Measurements from ENCODE around the gene APC. TPM values are rescaled to one million over a fixed set of nuclear protein-coding genes. Genes with fewer than 3 reads are reported as not detected.

APC gene
- total and polyA plus RNA-seq, 2 of the 8 experiments (the other 6 are each of a cell fraction or from before 2014, with no cell fraction given): 6.8 to 41.9 TPM

DNA sequence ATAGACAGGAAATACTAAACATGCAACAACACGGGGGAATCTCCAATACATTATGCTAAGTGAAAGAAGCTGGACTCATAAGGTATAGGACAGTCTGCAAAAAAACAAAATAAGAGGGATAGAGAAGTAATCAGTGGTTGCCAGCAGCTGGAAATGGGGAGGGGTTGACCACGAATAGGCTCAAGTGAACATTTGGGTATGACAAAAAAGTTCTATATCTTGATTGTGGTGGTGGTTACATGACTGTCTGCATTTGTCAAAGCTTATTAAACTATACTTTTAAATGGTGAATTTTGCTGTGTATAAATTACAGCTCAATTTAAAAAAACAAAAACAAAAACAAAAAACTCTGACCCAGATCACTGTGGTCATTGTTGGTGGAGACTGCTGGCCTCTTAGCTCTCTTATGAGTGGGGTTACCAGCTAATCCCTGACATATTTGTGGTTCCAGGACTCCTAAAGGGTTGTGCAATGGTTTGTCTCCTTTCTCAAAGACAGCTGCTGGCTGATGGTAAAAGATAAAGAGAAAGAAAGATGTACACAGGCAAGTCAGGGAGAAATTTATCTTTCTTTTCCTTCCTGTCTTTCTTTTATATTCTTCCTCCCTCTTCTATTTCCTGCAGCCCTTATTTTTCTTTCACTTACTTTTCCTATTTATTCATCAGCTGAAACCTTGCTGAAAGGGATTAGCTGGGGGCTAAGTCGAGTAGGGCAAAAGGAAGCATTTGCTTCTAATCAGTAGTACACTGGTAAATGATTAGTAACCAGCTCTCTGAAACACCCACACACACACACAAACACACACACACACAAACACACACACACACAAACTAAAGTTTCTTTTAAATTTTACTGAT, 42.6 kb upstream of the APC start:
- Histone ChIP-seq H4K91ac (replicated peaks; ENCODE audit: insufficient read length, low read length) (no peak overlapping the region), H3K79me2 (ENCODE audit: control insufficient read depth in 1 of 2, insufficient read depth in 2 of 2, low read length in 2 of 2) (no peaks in the 10 kb centered on the region), H3K9ac (replicated peaks in 1 of 4; ENCODE audit: extremely low read depth in 1 of 4, low read depth in 3 of 4, low read length in 3 of 4) (no peak overlapping the region), H3K23ac (ENCODE audit: insufficient read length) (no peak overlapping the region), H3K27ac (ENCODE audit: low read depth, low read length) (no peak overlapping the region), H2BK15ac (ENCODE audit: low read length) (no peak overlapping the region), H3K79me1 (ENCODE audit: low read depth, low read length) (no peaks in the 10 kb centered on the region), H3K23me2 (ENCODE audit: low read depth, low read length) (no peaks in the 10 kb centered on the region; the same call in 1 of the 2 replicates), H4K8ac (ENCODE audit: extremely low read depth, insufficient read depth, low read length) (no peak overlapping the region), H3K36me3 (ENCODE audit: control insufficient read depth in 2 of 4, insufficient read depth in 4 of 4, low read length in 3 of 4) (no peaks in the 10 kb centered on the region), H2AFZ (ENCODE audit: low read length) (0 out of 2 replicates have a peak overlapping the region, but pooled peaks have one; percentile 6), H3K4me1 (replicated peaks in 1 of 4; ENCODE audit: control insufficient read depth in 3 of 4, insufficient read depth in 4 of 4, low read length in 3 of 4) (peaks cover 0 to 4% (median 0%) of the 10 kb centered on the region in 4 experiments; a peak in 1 of 7 replicates), H3K9me3 (ENCODE audit: insufficient read depth in 2 of 2, low read depth in 1 of 2, low read length in 1 of 2) (peaks cover 0 to 4% of the 10 kb centered on the region in 2 experiments; a peak in 1 of 4 replicates), H3K27me3 (replicated peaks in 1 of 4; ENCODE audit: control insufficient read depth in 3 of 4, extremely low read depth in 1 of 4, insufficient read depth in 3 of 4, low read length in 3 of 4) (no peaks in the 10 kb centered on the region), H3K4me3 (ENCODE audit: extremely low read depth in 1 of 4, insufficient read depth in 2 of 4, low read depth in 3 of 4, low read length in 4 of 4) (no peak overlapping the region), H4K20me1 (replicated peaks in 1 of 2; ENCODE audit: control insufficient read depth in 1 of 2, insufficient read depth in 2 of 2, low read length in 2 of 2) (no peaks in the 10 kb centered on the region), H3K14ac (ENCODE audit: insufficient read length) (no peak overlapping the region), H3K4me2 (ENCODE audit: insufficient read depth in 1 of 2, low read depth in 2 of 2, low read length in 2 of 2) (no peak overlapping the region), H2AK5ac (ENCODE audit: low read depth, low read length) (no peak overlapping the region), H2BK20ac (ENCODE audit: low read length) (no peak overlapping the region), H3K56ac (replicated peaks; ENCODE audit: insufficient read length, low read depth, low read length) (no peak overlapping the region), H2BK12ac (ENCODE audit: low read depth, low read length) (no peak overlapping the region), H2BK5ac (ENCODE audit: low read depth, low read length) (no peak overlapping the region), H3K18ac (ENCODE audit: extremely low read depth, low read length) (no peak overlapping the region), H4K5ac (ENCODE audit: insufficient read length, low read depth, low read length) (no peak overlapping the region), H3K4ac (replicated peaks; ENCODE audit: insufficient read length, low read depth, low read length) (no peak overlapping the region), H2BK120ac (replicated peaks; ENCODE audit: low read depth, low read length) (no peak overlapping the region)
- WGBS, 2 experiments (ENCODE audit: extremely low coverage in 1 of 2, insufficient coverage in 1 of 2, insufficient read length in 1 of 2, insufficient replicate concordance in 2 of 2, low coverage in 1 of 2, low lambda C conversion rate in 2 of 2, missing lambda C conversion rate in 1 of 2): 82% methylated on average over 3 of the region's 3 CpGs; no CpG with 5 or more reads in 1 of the 2 experiments
- TF ChIP-seq CREB1 (IDR thresholded peaks at IDR 0.05) (no peak), SIRT6 (IDR thresholded peaks at IDR 0.05; ENCODE audit: low read length) (no peak), GABPA (IDR thresholded peaks at IDR 0.05; ENCODE audit: borderline replicate concordance, insufficient read depth, low read length) (no peak), POLR2AphosphoS5 (IDR thresholded peaks at IDR 0.05; ENCODE audit: low read depth, low read length) (no peak), CTCF (IDR thresholded peaks at IDR 0.05; ENCODE audit: control extremely low read depth in 1 of 3, insufficient read depth in 1 of 3, low read depth in 1 of 3, low read length in 3 of 3) (no peak), TAF7 (optimal IDR thresholded peaks at IDR 0.05; ENCODE audit: borderline replicate concordance, low read depth, low read length) (no peak)
- ChIA-PET POLR2A (ENCODE audit: partially characterized antibody) (interaction anchor here (1.4 kb wide), 1 partner anchor 12 kb away, joined by 6 read pairs; no protein-coding TSS in a partner anchor), CTCF (ENCODE audit: partially characterized antibody) (interaction anchor here (0.6 to 8.9 kb wide), 6 partner anchors 23 to 281 kb away, joined by 3 to 111 read pairs (median 4); no protein-coding TSS in a partner anchor)
- DNase-seq (ENCODE audit: low read depth in 1 of 2, low spot score in 2 of 2) (no peak), FAIRE-seq (no peak)
